ENCODE data around the gene PTH2R.

DNA sequence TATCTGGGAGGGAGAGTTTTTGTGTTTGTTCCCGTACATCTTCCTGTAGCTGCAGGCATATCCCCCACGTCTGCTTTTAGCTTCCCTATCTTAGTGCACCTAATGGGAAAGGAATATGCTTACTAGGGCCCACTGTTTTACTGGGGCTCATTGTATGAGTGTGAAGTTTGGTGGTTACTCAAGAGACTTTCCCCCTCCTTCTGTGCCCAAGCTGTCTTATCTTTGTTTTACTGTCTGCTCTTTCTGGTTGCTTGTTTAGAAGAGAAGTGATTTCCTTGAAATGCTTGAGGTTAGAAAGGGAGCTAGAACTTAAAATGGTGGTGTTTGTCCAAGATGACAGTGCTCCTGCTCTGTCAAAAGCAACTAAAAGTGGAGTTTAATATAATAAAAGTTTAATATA is 7.3 kb downstream of the PTH2R start:
- TF ChIP-seq GATA2 (IDR thresholded peaks at IDR 0.05; ENCODE audit: low read depth, low read length) (no peak), GATA3 (IDR thresholded peaks at IDR 0.05; ENCODE audit: low read depth, low read length) (no peak)
